Liver (tissue), 9 donors: Measurements from ENCODE around the gene IQCH. TPM values are rescaled to one million over a fixed set of nuclear protein-coding genes. Genes with fewer than 3 reads are reported as not detected.

Source experiments
- DNase-seq: peaks from one replicate; pipeline ENCODE4 v3.0.0-alpha.2; 2017; ENCODE audit warnings: low spot score
- H3K27ac ChIP-seq, 2 donors: one replicate each; pipeline ENCODE4 v1.7.0; 2013; ENCODE audit warnings: inconsistent platforms in 2 of 2, low read length in 2 of 2, control low read depth in 1 of 2, low read depth in 1 of 2, mild to moderate bottlenecking in 1 of 2
- H3K27me3 ChIP-seq, 4 donors: one replicate each; pipeline versions ENCODE4 v1.6.1 to v1.7.0; 2013; ENCODE audit warnings: low read length in 3 of 4, inconsistent platforms in 1 of 4, mild to moderate bottlenecking in 1 of 4, moderate library complexity in 1 of 4; ENCODE audit not compliant: control insufficient read depth in 4 of 4, insufficient read depth in 4 of 4
- H3K36me3 ChIP-seq, 4 donors: one replicate each; pipeline versions ENCODE4 v1.6.1 to v1.7.0; 2013; ENCODE audit warnings: low read length in 3 of 4, mild to moderate bottlenecking in 3 of 4, low read depth in 1 of 4, moderate library complexity in 1 of 4; ENCODE audit not compliant: control insufficient read depth in 4 of 4, insufficient read depth in 3 of 4
- H3K4me1 ChIP-seq, 4 donors: one replicate each; pipeline versions ENCODE4 v1.6.1 to v1.7.0; 2013; ENCODE audit warnings: low read length in 3 of 4, mild to moderate bottlenecking in 3 of 4, moderate library complexity in 1 of 4; ENCODE audit not compliant: control insufficient read depth in 4 of 4, insufficient read depth in 4 of 4
- H3K4me3 ChIP-seq, 3 donors: one replicate each; pipeline versions ENCODE4 v1.6.1 to v1.7.0; 2013; ENCODE audit warnings: low read length in 3 of 3, control low read depth in 1 of 3, low read depth in 1 of 3, mild to moderate bottlenecking in 1 of 3
- H3K9ac ChIP-seq, 2 donors: one replicate each; pipeline ENCODE4 v1.7.0; 2013; ENCODE audit warnings: low read length in 2 of 2, mild to moderate bottlenecking in 2 of 2, moderate library complexity in 2 of 2, control low read depth in 1 of 2, low read depth in 1 of 2
- H3K9me3 ChIP-seq, 4 donors: one replicate each; pipeline versions ENCODE4 v1.6.1 to v1.7.0; 2013; ENCODE audit warnings: low read length in 3 of 4; ENCODE audit not compliant: control insufficient read depth in 4 of 4
- CTCF ChIP-seq: fragments of 150-350 bp; IDR thresholded peaks from 2 replicates; pipeline ENCODE4 v1.5.1; 2017; ENCODE audit warnings: improper control_type of control experiment, low read depth, low read length; ENCODE audit not compliant: missing input control
- EGR1 ChIP-seq, 2 donors: IDR thresholded peaks; 2 replicates each; pipeline ENCODE4 v1.6.1; 2016 to 2018; ENCODE audit warnings: antibody characterized with exemption in 2 of 2, low read depth in 2 of 2
- FOXA1 ChIP-seq: IDR thresholded peaks from 2 replicates; pipeline ENCODE4 v1.6.1; 2016; ENCODE audit warnings: antibody characterized with exemption
- GABPA ChIP-seq, 2 donors: IDR thresholded peaks in 1 of 2; conservative IDR thresholded peaks in 1 of 2; 2 replicates each; pipeline ENCODE4 v1.6.1; 2016; ENCODE audit warnings: antibody characterized with exemption in 2 of 2, mild to moderate bottlenecking in 1 of 2, moderate library complexity in 1 of 2
- HNF4A ChIP-seq, 2 donors: conservative IDR thresholded peaks; 2 replicates each; pipeline ENCODE4 v1.6.1; 2016; ENCODE audit warnings: antibody characterized with exemption in 2 of 2, mild to moderate bottlenecking in 2 of 2
- HNF4G ChIP-seq: IDR thresholded peaks from 2 replicates; pipeline ENCODE4 v1.6.1; 2016; ENCODE audit warnings: antibody characterized with exemption
- JUND ChIP-seq, 2 donors: IDR thresholded peaks; 2 replicates each; pipeline ENCODE4 v1.6.1; 2016; ENCODE audit warnings: antibody characterized with exemption in 2 of 2
- MAX ChIP-seq: IDR thresholded peaks from 2 replicates; pipeline ENCODE4 v1.6.1; 2016; ENCODE audit warnings: antibody characterized with exemption
- NR2F2 ChIP-seq: IDR thresholded peaks from 2 replicates; pipeline ENCODE4 v1.6.1; 2016; ENCODE audit warnings: antibody characterized with exemption
- RAD21 ChIP-seq, 2 donors: IDR thresholded peaks; 2 replicates each; pipeline ENCODE4 v1.6.1; 2016; ENCODE audit warnings: antibody characterized with exemption in 2 of 2, mild to moderate bottlenecking in 2 of 2
- REST ChIP-seq: IDR thresholded peaks from 2 replicates; pipeline ENCODE4 v1.6.1; 2016; ENCODE audit warnings: antibody characterized with exemption, mild to moderate bottlenecking
- RXRA ChIP-seq, 2 donors: IDR thresholded peaks; 2 replicates each; pipeline ENCODE4 v1.6.1; 2017 to 2018; ENCODE audit warnings: antibody characterized with exemption in 2 of 2, mild to moderate bottlenecking in 1 of 2
- SP1 ChIP-seq: IDR thresholded peaks from 2 replicates; pipeline ENCODE4 v1.6.1; 2018; ENCODE audit warnings: antibody characterized with exemption, mild to moderate bottlenecking
- YY1 ChIP-seq: IDR thresholded peaks from 2 replicates; pipeline ENCODE4 v1.6.1; 2016; ENCODE audit warnings: antibody characterized with exemption, mild to moderate bottlenecking
- WGBS: extraction: QIAGEN DNeasy Blood & Tissue Kit; methylation state at CpG from one replicate; pipeline ENCODE4 v1.1.7; 2013; 5-methylcytosine and 5-hydroxymethylcytosine counted together
- polyA plus RNA-seq, 2 donors: library from polyadenylated mRNA; stranded (reverse) in 1 of 2; unstranded in 1 of 2; fragments of 200-250 nt in 1 of 2; fragments of >200 nt in 1 of 2; fragmentation: Nextera tagmentation in 1 of 2; extraction: Ambion mirVana in 1 of 2; gene quantifications; one replicate each; pipeline versions ENCODE4 v1.2.1 to v1.2.3, GENCODE V29; 2013 to 2015
- total RNA-seq, 2 donors: library from RNA; depleted of rRNA; stranded (reverse); fragments of >200 nt; gene quantifications; one replicate each; pipeline ENCODE4 v1.2.3, GENCODE V29; 2014
- TF ChIP-seq, protein P1 (sequence below): IDR thresholded peaks from 2 replicates; pipeline ENCODE4 v1.6.1; 2016; ENCODE audit warnings: antibody characterized with exemption
- donor health status: healthy.
- donor health status: healthy.
- donor health status: healthy.
- donor health status: healthy.
- donor health status: healthy.

Gene IQCH
- total and polyA plus RNA-seq, 4 donors = 0.23 to 1.6 (median 0.86) TPM

DNA sequence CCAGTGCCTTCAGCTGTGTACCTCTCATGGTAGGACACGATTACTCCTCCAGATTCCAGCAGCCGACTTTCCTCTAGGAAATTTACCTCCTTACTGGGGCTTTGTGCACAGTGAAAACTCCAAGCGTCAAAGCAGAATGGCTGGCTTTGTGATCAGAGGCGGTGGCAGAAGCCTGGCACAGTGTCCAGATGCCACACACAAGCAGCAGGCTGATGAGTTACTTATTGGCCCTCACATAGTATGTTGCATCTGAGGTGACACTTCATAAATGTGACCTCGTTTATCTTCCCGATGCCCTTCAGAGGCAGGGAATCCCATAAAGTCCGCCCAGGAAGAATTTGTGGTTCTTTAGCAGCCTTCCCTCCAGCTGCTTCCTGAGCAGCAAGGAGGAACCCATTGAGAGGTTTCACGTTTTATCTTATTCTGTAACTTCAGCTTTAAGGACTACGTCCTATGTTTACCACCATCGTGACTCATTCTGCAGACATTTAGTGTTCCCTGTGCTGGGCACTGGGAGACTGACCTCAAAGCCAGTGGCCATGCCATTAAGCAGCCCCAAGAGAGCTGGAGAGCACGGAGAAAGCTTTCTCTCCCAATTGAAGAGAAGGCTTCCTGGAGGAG lies 159.3 kb downstream of the IQCH start:
- Histone ChIP-seq H3K36me3 (peaks cover 0 to 3% (median 0%) of the 10 kb centered on the region in 4 donors), H3K27me3 (no peaks in the 10 kb centered on the region), H3K9me3 (no peaks in the 10 kb centered on the region), H3K4me1 (peaks cover 0 to 3% (median 0%) of the 10 kb centered on the region in 4 donors), H3K4me3 (no peak overlapping the region), H3K27ac (no peak overlapping the region), H3K9ac (no peak overlapping the region)
- 85% methylated on average over 11 of the region's 11 CpGs for WGBS
- no peak for DNase-seq
- TF ChIP-seq RAD21 (IDR thresholded peaks at IDR 0.05) = no peak
- TF ChIP-seq HNF4G = no peak
- no peak for TF ChIP-seq REST
- TF ChIP-seq FOXA1 = no peak
- no peak for TF ChIP-seq MAX
- TF ChIP-seq YY1 = no peak

- no peak for TF ChIP-seq RXRA (IDR thresholded peaks at IDR 0.05)
- TF ChIP-seq YY1 = no peak
- no peak for TF ChIP-seq EGR1 (IDR thresholded peaks at IDR 0.05; ENCODE audit: low read depth in 2 of 2)
- no peak for TF ChIP-seq SP1
- no peak for TF ChIP-seq HNF4A (conservative IDR thresholded peaks at IDR 0.05)
- no peak for TF ChIP-seq RAD21 (IDR thresholded peaks at IDR 0.05)
- no peak for TF ChIP-seq NR2F2
- H3K4me3 ChIP-seq = no peak overlapping the region
- H3K27ac ChIP-seq = no peak overlapping the region
- peaks cover 0 to 3% (median 0%) of the 10 kb centered on the region in 4 donors for H3K4me1 ChIP-seq
- WGBS = 92% methylated on average over 7 of the region's 7 CpGs
- no peaks in the 10 kb centered on the region for H3K9me3 ChIP-seq
- H3K36me3 ChIP-seq = peaks cover 0 to 3% (median 0%) of the 10 kb centered on the region in 4 donors
- no peaks in the 10 kb centered on the region for H3K27me3 ChIP-seq
- H3K9ac ChIP-seq = no peak overlapping the region
- no peak for DNase-seq
Observed at GRCh38 chr15:67415181-67415580, 160.6 kb downstream of the IQCH start.

DNA sequence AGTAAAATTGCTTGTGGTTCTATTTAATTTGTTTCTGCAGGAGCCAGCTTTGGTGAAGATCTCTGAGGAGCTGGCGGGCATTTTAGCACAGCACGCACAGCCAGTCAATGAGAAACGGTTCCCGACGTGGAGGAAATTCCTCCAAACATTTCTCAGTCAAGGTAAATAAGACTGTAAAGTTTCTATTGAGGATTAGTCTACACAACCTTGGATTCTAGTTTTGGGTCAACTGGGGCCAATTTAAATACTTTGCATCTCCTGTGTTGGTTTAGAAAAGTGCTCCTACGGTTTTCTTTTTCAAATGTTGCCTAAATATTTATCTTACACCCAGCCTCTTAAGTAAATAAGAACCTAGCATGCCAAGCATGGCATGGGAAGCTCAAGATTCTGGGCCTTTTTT lies 162.3 kb downstream of the IQCH start:
- no peak for DNase-seq
- no peak overlapping the region for H3K4me3 ChIP-seq
- H3K36me3 ChIP-seq = peaks cover 0 to 3% (median 0%) of the 10 kb centered on the region in 4 donors
- no peak overlapping the region for H3K27ac ChIP-seq
- H3K9ac ChIP-seq = no peak overlapping the region
- peaks cover 0 to 3% (median 0%) of the 10 kb centered on the region in 4 donors for H3K4me1 ChIP-seq
- WGBS = 76% methylated on average over 6 of the region's 6 CpGs
- H3K27me3 ChIP-seq = no peaks in the 10 kb centered on the region
- H3K9me3 ChIP-seq = no peaks in the 10 kb centered on the region
- TF ChIP-seq RAD21 (IDR thresholded peaks at IDR 0.05) (no peak), GABPA (IDR thresholded peaks at IDR 0.05 in 1 of 2, conservative IDR thresholded peaks at IDR 0.05 in 1 of 2) (no peak), JUND (IDR thresholded peaks at IDR 0.05) (no peak), RXRA (IDR thresholded peaks at IDR 0.05) (no peak), CTCF (no peak), NR2F2 (no peak), YY1 (no peak), EGR1 (IDR thresholded peaks at IDR 0.05; ENCODE audit: low read depth in 2 of 2) (no peak), REST (no peak), FOXA1 (no peak), MAX (no peak)
- TF ChIP-seq, protein P1, sequence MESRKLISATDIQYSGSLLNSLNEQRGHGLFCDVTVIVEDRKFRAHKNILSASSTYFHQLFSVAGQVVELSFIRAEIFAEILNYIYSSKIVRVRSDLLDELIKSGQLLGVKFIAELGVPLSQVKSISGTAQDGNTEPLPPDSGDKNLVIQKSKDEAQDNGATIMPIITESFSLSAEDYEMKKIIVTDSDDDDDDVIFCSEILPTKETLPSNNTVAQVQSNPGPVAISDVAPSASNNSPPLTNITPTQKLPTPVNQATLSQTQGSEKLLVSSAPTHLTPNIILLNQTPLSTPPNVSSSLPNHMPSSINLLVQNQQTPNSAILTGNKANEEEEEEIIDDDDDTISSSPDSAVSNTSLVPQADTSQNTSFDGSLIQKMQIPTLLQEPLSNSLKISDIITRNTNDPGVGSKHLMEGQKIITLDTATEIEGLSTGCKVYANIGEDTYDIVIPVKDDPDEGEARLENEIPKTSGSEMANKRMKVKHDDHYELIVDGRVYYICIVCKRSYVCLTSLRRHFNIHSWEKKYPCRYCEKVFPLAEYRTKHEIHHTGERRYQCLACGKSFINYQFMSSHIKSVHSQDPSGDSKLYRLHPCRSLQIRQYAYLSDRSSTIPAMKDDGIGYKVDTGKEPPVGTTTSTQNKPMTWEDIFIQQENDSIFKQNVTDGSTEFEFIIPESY = no peak
